Activated T-helper 1 cell treated with anti-CD3 and anti-CD28 coated beads, Interleukin-12 subunit alpha, Interleukin-12 subunit beta, Interleukin-2, Interleukin-4 antibody, amounts not matched to agents 30 ng/mL and 10 ng/mL and 1 ng/mL, durations not matched to agents 14 hours and 24 hours and 36 hours (primary cell): ENCODE results near the gene NRXN2. TPM values are rescaled to one million over a fixed set of nuclear protein-coding genes. Genes with fewer than 3 reads are reported as not detected.

Experiments
- DNase-seq: peaks from one replicate; pipeline ENCODE4 v3.0.0; 2021; ENCODE audit warnings: low spot score
- H3K27ac Mint-ChIP-seq: one replicate; pipeline ENCODE4 v1.8.0; 2021; ENCODE audit warnings: mild to moderate bottlenecking, mixed read lengths
- H3K27me3 Mint-ChIP-seq: one replicate; pipeline ENCODE4 v1.8.0; 2022; ENCODE audit warnings: mild to moderate bottlenecking, moderate library complexity, mixed read lengths; ENCODE audit not compliant: insufficient read depth
- H3K36me3 Mint-ChIP-seq: one replicate; pipeline ENCODE4 v1.8.0; 2021; ENCODE audit warnings: low read depth, mixed read lengths
- H3K4me1 Mint-ChIP-seq: one replicate; pipeline ENCODE4 v1.8.0; 2021; ENCODE audit warnings: low read depth, mixed read lengths
- H3K4me3 Mint-ChIP-seq: one replicate; pipeline ENCODE4 v1.8.0; 2021; ENCODE audit warnings: mild to moderate bottlenecking, moderate library complexity, mixed read lengths
- H3K9me3 Mint-ChIP-seq: one replicate; pipeline ENCODE4 v1.8.0; 2021; ENCODE audit warnings: mixed read lengths
- intact Hi-C: fragments of 100-400 bp; cut with micrococcal nuclease; formaldehyde crosslinking; loops from one replicate; pipeline ENCODE4 v1.15.1; 2024
- total RNA-seq: library from RNA; stranded (reverse); gene quantifications from 2 replicates; pipeline ENCODE4 v1.2.3, GENCODE V29; 2022

NRXN2 gene
- total RNA-seq, 1 donor from 2014 or later: 0.23 TPM

DNA sequence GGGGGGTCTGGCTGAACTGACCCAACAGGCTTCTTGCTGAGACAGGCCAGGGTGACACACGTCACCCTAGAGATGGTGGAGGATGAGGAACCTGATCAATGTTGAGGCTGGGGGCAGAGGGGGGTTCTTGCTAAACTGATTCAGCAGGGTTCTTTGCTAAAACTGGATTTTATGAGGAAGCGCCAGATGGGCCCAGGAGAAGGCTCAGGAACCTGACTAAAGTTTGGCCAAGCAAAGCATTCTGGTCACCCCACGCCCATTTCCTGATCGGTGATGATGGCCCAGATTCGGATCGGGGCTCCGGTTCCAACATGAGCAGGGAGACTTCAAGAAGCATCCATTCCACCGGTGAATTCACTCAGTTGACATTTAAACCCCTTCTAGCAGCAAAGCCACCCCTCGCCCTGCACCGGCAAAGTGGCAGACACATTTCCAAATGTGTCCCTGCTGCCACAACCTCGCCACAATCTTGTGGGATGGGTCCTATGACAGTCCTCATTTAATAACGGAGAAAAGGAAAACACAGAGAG lies 166.2 kb downstream of the NRXN2 start:
- Mint-ChIP-seq H3K4me1 (no peaks in the 10 kb centered on the region), H3K27ac (no peak overlapping the region), H3K4me3 (no peak overlapping the region), H3K9me3 (peaks cover 4% of the 10 kb centered on the region), H3K27me3 (peaks cover 1% of the 10 kb centered on the region), H3K36me3 (no peaks in the 10 kb centered on the region)
- DNase-seq: no peak
- intact Hi-C loops: no loop called here

Other genes with a start within 250 kb of the NRXN2 start
- not detected in 2 replicates for gene SLC22A11, start 167.3 kb downstream of the NRXN2 start, total RNA-seq
- gene SLC22A12, start 132.0 kb downstream of the NRXN2 start, total RNA-seq: not detected in 2 replicates
- gene RASGRP2, start 20.9 kb upstream of the NRXN2 start, total RNA-seq: 15.8 and 19.5 TPM in 2 replicates
- 2.7 and 4.8 TPM in 2 replicates for gene PYGM, start 36.8 kb upstream of the NRXN2 start, total RNA-seq
- 518 and 538 TPM in 2 replicates for gene SF1, start 55.3 kb upstream of the NRXN2 start, total RNA-seq
- gene MAP4K2, start 80.0 kb upstream of the NRXN2 start, total RNA-seq: 70.2 and 70.7 TPM in 2 replicates
- gene MEN1, start 87.4 kb upstream of the NRXN2 start, total RNA-seq: 39.6 and 43.8 TPM in 2 replicates
- gene CDC42BPG, start 121.5 kb upstream of the NRXN2 start, total RNA-seq: 0.29 and 0.44 TPM in 2 replicates
- gene EHD1, start 155.4 kb upstream of the NRXN2 start, total RNA-seq: 88.0 and 96.9 TPM in 2 replicates
- gene ATG2A, start 194.0 kb upstream of the NRXN2 start, total RNA-seq: 24.6 and 24.9 TPM in 2 replicates
- gene PPP2R5B, start 201.5 kb upstream of the NRXN2 start, total RNA-seq: 7.3 and 14.0 TPM in 2 replicates
- not detected in 2 replicates for gene GPHA2, start 212.7 kb upstream of the NRXN2 start, total RNA-seq
- not detected in 2 replicates for gene MAJIN, start 248.9 kb upstream of the NRXN2 start, total RNA-seq